Pancreas (tissue), 10 donors: ENCODE results near the gene SPTB. TPM values are rescaled to one million over a fixed set of nuclear protein-coding genes. Genes with fewer than 3 reads are reported as not detected.
A peak's percentile ranks its signal among the peaks of the same experiment; 100 is the strongest.

Source experiments
- ATAC-seq, 4 donors: fragments of 200-7000 bp; cut with Tn5 transposase; one replicate each; pipeline versions ENCODE4 v1.8.0 to v1.9.1; 2020; ENCODE audit warnings: mild to moderate bottlenecking in 4 of 4, moderate library complexity in 4 of 4
- DNase-seq, 6 donors: peaks; one replicate each; pipeline ENCODE4 v3.0.0-alpha.2; 2020
- FAIRE-seq: peaks from 2 replicates; lab custom pipeline; 2012; peaks lifted over from hg19 to GRCh38; lab: Jason Lieb, UNC
- H3K27ac ChIP-seq, 4 donors: fragments of 200-600 bp; sonication (generic); 1 replicate in 3 of 4; 2 replicates in 1 of 4; pipeline versions ENCODE4 v1.5.0 to v1.8.0; 2020
- H3K27me3 ChIP-seq, 4 donors: fragments of 200-600 bp; one replicate each; pipeline ENCODE4 v1.8.0; 2021
- H3K36me3 ChIP-seq, 3 donors: fragments of 200-600 bp; sonication (generic) in 1 of 3; one replicate each; pipeline versions ENCODE4 v1.5.0 to v1.8.0; 2020 to 2021
- H3K4me1 ChIP-seq, 3 donors: fragments of 200-600 bp; one replicate each; pipeline ENCODE4 v1.8.0; 2021
- H3K4me3 ChIP-seq, 4 donors: fragments of 200-600 bp; sonication (generic) in 2 of 4; one replicate each; pipeline versions ENCODE4 v1.5.0 to v1.8.0; 2020 to 2021
- H3K9me3 ChIP-seq, 4 donors: fragments of 200-600 bp; one replicate each; pipeline ENCODE4 v1.8.0; 2021
- CTCF ChIP-seq, 4 donors: fragments of 200-600 bp; sonication (generic) in 3 of 4; IDR thresholded peaks; one replicate each; pipeline versions ENCODE4 v1.5.0 to v1.8.0; 2021; ENCODE audit warnings: antibody characterized with exemption in 4 of 4
- WGBS, 2 donors: extraction: QIAGEN DNeasy Blood & Tissue Kit; methylation state at CpG; one replicate each; pipeline ENCODE4 v1.1.7; 2013; 5-methylcytosine and 5-hydroxymethylcytosine counted together
- intact Hi-C, 3 donors: fragments of 100-400 bp; cut with DNase I; formaldehyde crosslinking; loops; one replicate each; pipeline versions ENCODE4 v1.11.1 to v1.14.2; 2022
- polyA plus RNA-seq, 2 donors: library from polyadenylated mRNA; stranded (reverse); fragments of 200-250 nt; gene quantifications; one replicate each; pipeline ENCODE4 v1.2.3, GENCODE V29; 2013
- total RNA-seq, 6 donors: library from RNA; stranded (reverse); fragmentation: NEBNext Ultra II Directional in 4 of 6; extraction: Animal tissue kit (Norgen Biotek cat#: 25700) in 4 of 6; gene quantifications; one replicate each; pipeline versions ENCODE4 v1.2.1 to v1.2.4, GENCODE V29; 2021 to 2023
- donor health status: healthy with polysubstance abuse.
- donor health status: DM: no; HTN: no; CAD: no; lungs with moderate emphysema.
- donor health status: DM: no; HTN: no; CAD: no.
- donor health status: control.
- donor health status: control.
- donor health status: Bipolar disorder and iron deficiency.
- donor health status: DM: yes; HTN: yes; CAD: no.
- donor health status: DM: no; HTN: no; CAD: no.
- donor health status: DM: no; HTN: no; CAD: no.
- donor health status: DM: yes; HTN: yes; CAD: no.

Gene SPTB
- total and polyA plus RNA-seq, 8 donors = 0.73 to 6.5 (median 2.8) TPM

- DNase-seq (peak in 5 of 6 donors; percentile 76 to 82 (median 77)), ATAC-seq (peak; percentile 18 to 37 (median 29)), FAIRE-seq (no peak)
- Histone ChIP-seq H3K27me3 (no peaks in the 10 kb centered on the region), H3K27ac (peak overlapping the region; percentile 36 to 94 (median 77)), H3K36me3 (no peaks in the 10 kb centered on the region), H3K9me3 (no peaks in the 10 kb centered on the region), H3K4me1 (peaks cover 30 to 39% (median 30%) of the 10 kb centered on the region in 3 donors), H3K4me3 (peak overlapping the region in 2 of 4 donors; percentile 11 to 22)
- no peak for TF ChIP-seq CTCF (IDR thresholded peaks at IDR 0.05)
- intact Hi-C loops = no loop called here
- WGBS, 2 donors = 13% methylated on average over 18 of the region's 18 CpGs
Measured at GRCh38 chr14:64708148-64709004, 171.3 kb downstream of the SPTB start.

- Histone ChIP-seq H3K36me3 (no peaks in the 10 kb centered on the region), H3K27me3 (no peaks in the 10 kb centered on the region), H3K4me3 (peak overlapping the region in 1 of 4 donors; percentile 22), H3K9me3 (no peaks in the 10 kb centered on the region), H3K4me1 (peaks cover 30 to 39% (median 30%) of the 10 kb centered on the region in 3 donors), H3K27ac (peak overlapping the region; percentile 36 to 94 (median 77))
- intact Hi-C loops = no loop called here
- no peak for ATAC-seq
- no peak for FAIRE-seq
- TF ChIP-seq CTCF (IDR thresholded peaks at IDR 0.05) = no peak
- peak in 1 of 6 donors; percentile 9 for DNase-seq
- WGBS, 2 donors = 43 to 48% methylated on average over 7 of the region's 7 CpGs
Measured at GRCh38 chr14:64707661-64708060, 172.0 kb downstream of the SPTB start.

- TF ChIP-seq CTCF (IDR thresholded peaks at IDR 0.05) = no peak
- Histone ChIP-seq H3K36me3 (no peaks in the 10 kb centered on the region), H3K4me1 (peaks cover 30 to 39% (median 30%) of the 10 kb centered on the region in 3 donors), H3K27ac (peak overlapping the region; percentile 11 to 94 (median 54)), H3K4me3 (peak overlapping the region in 1 of 4 donors; percentile 87), H3K27me3 (no peaks in the 10 kb centered on the region), H3K9me3 (no peaks in the 10 kb centered on the region)
- 18 to 20% methylated on average over 14 of the region's 14 CpGs for WGBS, 2 donors
- no peak for FAIRE-seq
- intact Hi-C loops = no loop called here
- peak in 1 of 6 donors; percentile 23 for DNase-seq
- peak in 1 of 4 donors; percentile 0 for ATAC-seq
Measured at GRCh38 chr14:64706593-64707193, 173.0 kb downstream of the SPTB start.

- intact Hi-C loops = no loop called here
- ATAC-seq (no peak), FAIRE-seq (no peak), DNase-seq (peak in 1 of 6 donors; percentile 9)
- 19 to 26% methylated on average over 4 of the region's 4 CpGs for WGBS, 2 donors
- H3K27me3 ChIP-seq = no peaks in the 10 kb centered on the region
- no peaks in the 10 kb centered on the region for H3K9me3 ChIP-seq
- peak overlapping the region; percentile 11 to 94 (median 54) for H3K27ac ChIP-seq
- no peak for TF ChIP-seq CTCF (IDR thresholded peaks at IDR 0.05)
- peaks cover 30 to 39% (median 30%) of the 10 kb centered on the region in 3 donors for H3K4me1 ChIP-seq
- peak overlapping the region in 3 of 4 donors; percentile 69 to 87 (median 79) for H3K4me3 ChIP-seq
- no peaks in the 10 kb centered on the region for H3K36me3 ChIP-seq
Measured at GRCh38 chr14:64706119-64706592, 173.6 kb downstream of the SPTB start.
